ENCODE measurements around the gene NOL4. TPM values are rescaled to one million over a fixed set of nuclear protein-coding genes. Genes with fewer than 3 reads are reported as not detected.

The NOL4 gene
- total RNA-seq, 1 donor from 2014 or later, result not detected

DNA sequence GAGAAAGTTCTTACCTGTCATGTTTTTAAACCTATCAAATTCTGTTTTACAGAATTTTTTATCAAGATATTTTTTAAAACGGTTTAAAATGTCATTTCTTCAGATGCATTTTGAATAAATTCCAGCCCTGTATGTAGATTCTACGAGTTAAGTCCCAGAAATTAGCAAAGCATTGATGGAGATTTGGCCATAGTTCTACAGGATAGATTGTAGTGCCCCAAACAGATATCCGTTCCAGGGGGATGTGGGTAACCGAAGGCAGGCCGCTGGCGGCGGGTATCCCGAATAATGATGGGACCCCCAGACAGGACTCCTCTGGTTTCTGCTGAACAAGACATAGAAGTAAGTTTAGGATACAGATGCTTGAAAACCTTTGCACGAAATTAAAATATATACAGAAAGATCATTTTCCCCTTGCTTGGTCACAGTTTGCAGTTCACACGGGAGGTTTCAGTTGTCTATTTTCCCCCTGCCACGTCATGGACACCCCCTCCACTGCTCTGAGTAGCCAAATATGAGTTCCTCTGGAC, 755 bp downstream of the NOL4 start:
- Histone ChIP-seq H3K27me3 (ENCODE audit: control insufficient read depth in 3 of 3, insufficient read depth in 3 of 3, low read length in 3 of 3) (peaks cover 34 to 42% (median 34%) of the 10 kb centered on the region in 3 donors), H3K9ac (ENCODE audit: low read depth in 1 of 3, low read length in 3 of 3) (no peak overlapping the region), H3K9me3 (ENCODE audit: control insufficient read depth in 3 of 3, low read length in 3 of 3) (no peaks in the 10 kb centered on the region), H3K27ac (ENCODE audit: low read depth, low read length) (no peak overlapping the region), H3K4me1 (ENCODE audit: control insufficient read depth in 3 of 3, insufficient read depth in 3 of 3, low read length in 3 of 3) (peaks cover 22 to 30% (median 28%) of the 10 kb centered on the region in 3 donors), H3K36me3 (ENCODE audit: control insufficient read depth in 3 of 3, insufficient read depth in 3 of 3, low read length in 3 of 3) (no peaks in the 10 kb centered on the region), H3K4me3 (ENCODE audit: low read length in 3 of 3) (peak overlapping the region; percentile 59 to 80 (median 70))

DNA sequence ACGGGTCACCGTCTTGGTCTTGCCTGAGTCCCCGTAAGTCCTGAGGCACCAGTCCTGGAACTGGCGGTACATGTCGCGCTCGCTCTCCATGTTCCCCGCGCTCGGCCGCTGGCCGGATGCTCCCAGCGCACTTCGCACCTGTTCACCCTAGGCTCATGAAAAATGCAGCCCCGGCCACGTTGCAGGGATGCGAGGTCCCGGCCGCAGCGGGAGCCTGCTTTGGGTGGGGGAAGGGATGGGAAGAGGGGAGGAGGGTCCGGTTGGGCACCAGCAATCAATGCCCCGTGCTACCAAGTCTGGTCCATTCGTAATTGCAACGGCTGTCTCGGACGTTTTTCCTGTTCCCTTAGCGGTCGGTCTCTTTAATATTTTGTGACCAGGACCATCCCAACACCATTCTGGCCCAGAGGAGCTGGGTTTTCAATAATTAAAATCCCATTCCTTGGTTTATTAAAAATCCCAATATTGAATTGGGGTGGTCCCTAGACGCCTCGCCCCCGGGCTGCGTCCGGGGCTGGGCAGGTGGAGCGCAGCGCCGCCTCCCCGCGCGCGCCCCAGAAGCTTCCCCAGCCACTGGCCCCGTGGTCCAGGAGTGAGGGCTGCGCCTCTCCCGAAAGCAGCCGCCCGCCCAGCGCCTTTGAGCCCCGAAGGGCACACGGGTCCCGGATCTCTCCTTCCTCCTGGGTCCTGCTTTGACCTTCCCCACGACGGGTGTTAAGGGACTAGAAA, 1.4 kb downstream of the NOL4 start:
- Histone ChIP-seq H3K9ac (ENCODE audit: low read depth in 1 of 3, low read length in 3 of 3) (no peak overlapping the region), H3K36me3 (ENCODE audit: control insufficient read depth in 3 of 3, insufficient read depth in 3 of 3, low read length in 3 of 3) (no peaks in the 10 kb centered on the region), H3K4me1 (ENCODE audit: control insufficient read depth in 3 of 3, insufficient read depth in 3 of 3, low read length in 3 of 3) (peaks cover 22 to 30% (median 28%) of the 10 kb centered on the region in 3 donors), H3K27ac (ENCODE audit: low read depth, low read length) (no peak overlapping the region), H3K27me3 (ENCODE audit: control insufficient read depth in 3 of 3, insufficient read depth in 3 of 3, low read length in 3 of 3) (peaks cover 34 to 42% (median 34%) of the 10 kb centered on the region in 3 donors), H3K4me3 (ENCODE audit: low read length in 3 of 3) (peak overlapping the region; percentile 40 to 70 (median 68)), H3K9me3 (ENCODE audit: control insufficient read depth in 3 of 3, low read length in 3 of 3) (no peaks in the 10 kb centered on the region)

DNA sequence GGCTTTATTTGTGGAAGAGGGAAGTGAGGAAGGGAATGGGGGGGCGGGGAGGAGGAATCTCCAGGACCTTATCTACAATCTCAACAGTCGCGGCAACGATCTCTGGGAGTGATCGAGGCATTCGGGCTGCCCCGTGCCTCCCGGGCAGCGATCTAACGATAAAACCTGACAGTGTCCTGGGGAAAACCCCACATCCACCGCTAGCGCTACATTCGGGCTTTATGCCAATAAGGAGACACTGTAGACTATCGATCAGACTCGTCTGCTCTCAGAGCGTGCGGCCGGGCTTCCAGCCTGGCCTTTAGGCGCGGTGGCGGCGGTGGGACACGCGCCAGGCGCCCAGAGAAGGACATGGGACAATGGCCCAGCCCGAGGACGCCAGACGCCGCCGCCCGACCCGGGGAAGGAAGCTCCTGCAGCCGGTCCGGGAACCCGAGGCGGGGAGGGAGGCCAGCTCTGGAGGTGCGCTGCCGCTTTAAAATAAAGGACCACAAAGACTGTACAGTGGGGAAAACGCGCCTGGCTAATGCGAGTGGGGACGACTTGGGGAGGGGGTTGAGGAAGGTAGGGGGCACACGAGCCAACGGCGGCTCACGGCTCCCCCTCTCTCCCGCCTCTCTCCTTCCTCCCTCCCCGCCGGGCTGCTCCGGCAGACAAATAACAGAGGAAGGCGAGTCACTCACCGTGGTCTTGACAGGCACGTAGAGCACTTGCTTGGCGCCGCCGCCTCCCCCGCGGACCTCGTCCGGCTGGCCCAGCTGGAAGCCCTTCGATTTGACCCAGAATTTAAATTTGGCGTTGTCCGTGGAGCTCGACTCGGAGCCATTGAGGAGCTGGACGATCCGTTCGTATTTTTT, 2.2 kb downstream of the NOL4 start:
- H3K36me3 ChIP-seq (ENCODE audit: control insufficient read depth in 3 of 3, insufficient read depth in 3 of 3, low read length in 3 of 3), result no peaks in the 10 kb centered on the region
- no peaks in the 10 kb centered on the region for H3K9me3 ChIP-seq (ENCODE audit: control insufficient read depth in 3 of 3, low read length in 3 of 3)
- H3K4me3 ChIP-seq (ENCODE audit: low read length in 3 of 3), result peak overlapping the region; percentile 40 to 70 (median 68)
- peak overlapping the region in 2 of 3 donors; percentile 50 to 51 for H3K9ac ChIP-seq (ENCODE audit: low read depth in 1 of 3, low read length in 3 of 3)
- H3K27me3 ChIP-seq (ENCODE audit: control insufficient read depth in 3 of 3, insufficient read depth in 3 of 3, low read length in 3 of 3), result peaks cover 34 to 40% (median 34%) of the 10 kb centered on the region in 3 donors
- peaks cover 22 to 30% (median 28%) of the 10 kb centered on the region in 3 donors for H3K4me1 ChIP-seq (ENCODE audit: control insufficient read depth in 3 of 3, insufficient read depth in 3 of 3, low read length in 3 of 3)
- no peak overlapping the region for H3K27ac ChIP-seq (ENCODE audit: low read depth, low read length)

DNA sequence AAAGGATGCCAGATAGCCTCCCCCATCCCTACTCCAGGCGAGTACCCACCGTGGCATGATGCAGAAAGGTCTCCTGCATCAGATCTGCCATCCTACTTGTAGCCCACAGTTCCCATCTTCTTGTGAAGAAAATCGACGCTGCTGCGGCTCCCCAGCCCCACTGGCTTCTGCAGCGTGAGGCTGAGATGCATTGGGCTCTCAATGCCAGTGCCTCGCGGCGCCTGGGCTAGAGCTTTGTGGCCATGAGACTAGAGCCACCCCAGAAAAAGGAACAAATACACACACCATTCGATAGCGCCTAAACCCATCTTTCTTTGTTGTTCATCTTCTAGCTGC, 2.8 kb downstream of the NOL4 start:
- peak overlapping the region; percentile 40 to 70 (median 68) for H3K4me3 ChIP-seq (ENCODE audit: low read length in 3 of 3)
- no peaks in the 10 kb centered on the region for H3K9me3 ChIP-seq (ENCODE audit: control insufficient read depth in 3 of 3, low read length in 3 of 3)
- H3K4me1 ChIP-seq (ENCODE audit: control insufficient read depth in 3 of 3, insufficient read depth in 3 of 3, low read length in 3 of 3), result peaks cover 22 to 30% (median 28%) of the 10 kb centered on the region in 3 donors
- H3K27me3 ChIP-seq (ENCODE audit: control insufficient read depth in 3 of 3, insufficient read depth in 3 of 3, low read length in 3 of 3), result peaks cover 32 to 40% (median 34%) of the 10 kb centered on the region in 3 donors
- no peak overlapping the region for H3K9ac ChIP-seq (ENCODE audit: low read depth in 1 of 3, low read length in 3 of 3)
- no peak overlapping the region for H3K27ac ChIP-seq (ENCODE audit: low read depth, low read length)
- no peaks in the 10 kb centered on the region for H3K36me3 ChIP-seq (ENCODE audit: control insufficient read depth in 3 of 3, insufficient read depth in 3 of 3, low read length in 3 of 3)

DNA sequence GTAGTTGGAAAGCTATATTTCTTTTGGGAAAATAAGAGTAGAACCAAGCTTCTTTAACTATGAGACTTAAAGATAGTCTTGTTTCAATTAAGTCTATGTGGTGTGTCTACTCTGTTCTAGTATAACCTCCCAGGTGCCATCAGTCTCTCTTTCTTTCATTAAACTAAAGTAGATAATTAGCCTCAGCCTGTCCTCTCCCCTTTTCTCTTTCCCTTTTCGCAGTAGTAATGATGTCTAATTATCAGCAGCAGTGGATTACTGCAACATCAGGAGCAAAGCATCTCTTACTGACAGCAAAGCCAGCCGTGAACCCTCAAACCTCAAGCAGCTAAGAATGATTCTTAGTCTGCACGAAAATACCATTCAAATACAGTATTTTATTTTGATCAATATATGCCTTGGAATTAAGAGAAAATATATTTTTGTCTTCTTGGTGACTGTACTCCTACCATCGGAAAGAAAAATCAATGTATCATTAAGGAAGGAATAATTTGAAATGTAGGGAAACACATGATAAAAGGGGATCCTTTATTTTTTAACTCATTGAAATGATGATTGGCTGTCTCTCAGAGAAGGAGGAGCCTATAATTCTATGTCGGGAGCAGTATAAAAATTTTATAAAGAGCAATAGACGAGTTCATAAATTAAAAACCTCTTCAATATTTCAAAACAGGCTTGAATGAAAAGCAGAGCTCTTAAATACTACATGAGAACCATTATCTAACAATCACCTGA, 4.5 kb downstream of the NOL4 start:
- no peaks in the 10 kb centered on the region for H3K9me3 ChIP-seq (ENCODE audit: control insufficient read depth in 3 of 3, low read length in 3 of 3)
- no peak overlapping the region for H3K9ac ChIP-seq (ENCODE audit: low read depth in 1 of 3, low read length in 3 of 3)
- peaks cover 31 to 34% (median 33%) of the 10 kb centered on the region in 3 donors for H3K27me3 ChIP-seq (ENCODE audit: control insufficient read depth in 3 of 3, insufficient read depth in 3 of 3, low read length in 3 of 3)
- H3K36me3 ChIP-seq (ENCODE audit: control insufficient read depth in 3 of 3, insufficient read depth in 3 of 3, low read length in 3 of 3), result no peaks in the 10 kb centered on the region
- peaks cover 22 to 30% (median 28%) of the 10 kb centered on the region in 3 donors for H3K4me1 ChIP-seq (ENCODE audit: control insufficient read depth in 3 of 3, insufficient read depth in 3 of 3, low read length in 3 of 3)
- H3K27ac ChIP-seq (ENCODE audit: low read depth, low read length), result no peak overlapping the region
- no peak overlapping the region for H3K4me3 ChIP-seq (ENCODE audit: low read length in 3 of 3)

DNA sequence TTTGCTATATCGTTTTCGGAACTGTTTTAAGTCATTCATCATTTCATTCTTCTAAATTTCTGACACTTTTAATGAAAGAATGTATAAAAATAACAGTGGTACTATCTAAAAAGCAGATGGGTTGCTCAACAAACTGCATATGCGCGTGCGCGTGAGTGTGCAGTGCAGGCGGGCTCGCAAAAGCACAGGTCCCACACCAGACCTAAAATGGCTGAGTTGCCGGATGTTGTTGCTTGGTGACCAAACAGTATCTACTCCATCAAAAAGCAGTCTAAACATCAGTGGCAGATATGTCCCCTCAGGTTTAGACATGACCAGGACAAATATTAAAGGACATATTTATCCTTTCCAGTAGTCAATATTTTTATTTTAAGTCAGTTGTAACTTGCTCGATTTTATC, 5.1 kb downstream of the NOL4 start:
- peaks cover 28 to 30% (median 29%) of the 10 kb centered on the region in 3 donors for H3K27me3 ChIP-seq (ENCODE audit: control insufficient read depth in 3 of 3, insufficient read depth in 3 of 3, low read length in 3 of 3)
- H3K36me3 ChIP-seq (ENCODE audit: control insufficient read depth in 3 of 3, insufficient read depth in 3 of 3, low read length in 3 of 3), result no peaks in the 10 kb centered on the region

DNA sequence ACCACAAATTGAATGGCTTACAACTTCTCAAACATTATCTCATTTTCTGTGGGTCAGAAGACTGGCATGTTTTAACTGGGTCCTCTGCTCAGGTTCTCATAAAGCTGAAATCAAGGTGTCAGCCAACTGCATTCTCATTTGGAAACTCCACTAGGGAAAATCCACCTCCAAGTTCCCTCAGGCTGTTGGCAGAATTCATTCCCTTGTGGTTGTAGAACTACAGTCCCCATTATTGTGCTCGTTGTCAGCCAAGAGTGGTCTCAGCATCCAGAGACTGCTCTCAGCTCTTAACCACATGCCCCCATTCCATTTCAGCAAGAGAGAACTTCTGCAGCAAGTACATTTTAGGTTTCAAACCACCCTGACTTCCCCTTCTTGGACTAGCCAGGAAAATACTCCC, 12.2 kb downstream of the NOL4 start:
- no peaks in the 10 kb centered on the region for H3K36me3 ChIP-seq (ENCODE audit: control insufficient read depth in 3 of 3, insufficient read depth in 3 of 3, low read length in 3 of 3)
- no peaks in the 10 kb centered on the region for H3K27me3 ChIP-seq (ENCODE audit: control insufficient read depth in 3 of 3, insufficient read depth in 3 of 3, low read length in 3 of 3)
- no peak overlapping the region for H3K4me3 ChIP-seq (ENCODE audit: low read length in 3 of 3)

More for the DNA sequence above, 5.1 kb downstream of the NOL4 start:
- H3K9me3 ChIP-seq (ENCODE audit: control insufficient read depth in 3 of 3, low read length in 3 of 3), result no peaks in the 10 kb centered on the region
- no peak overlapping the region for H3K9ac ChIP-seq (ENCODE audit: low read depth in 1 of 3, low read length in 3 of 3)
- peaks cover 20 to 30% (median 28%) of the 10 kb centered on the region in 3 donors for H3K4me1 ChIP-seq (ENCODE audit: control insufficient read depth in 3 of 3, insufficient read depth in 3 of 3, low read length in 3 of 3)
- H3K27ac ChIP-seq (ENCODE audit: low read depth, low read length), result no peak overlapping the region
- H3K4me3 ChIP-seq (ENCODE audit: low read length in 3 of 3), result no peak overlapping the region

DNA sequence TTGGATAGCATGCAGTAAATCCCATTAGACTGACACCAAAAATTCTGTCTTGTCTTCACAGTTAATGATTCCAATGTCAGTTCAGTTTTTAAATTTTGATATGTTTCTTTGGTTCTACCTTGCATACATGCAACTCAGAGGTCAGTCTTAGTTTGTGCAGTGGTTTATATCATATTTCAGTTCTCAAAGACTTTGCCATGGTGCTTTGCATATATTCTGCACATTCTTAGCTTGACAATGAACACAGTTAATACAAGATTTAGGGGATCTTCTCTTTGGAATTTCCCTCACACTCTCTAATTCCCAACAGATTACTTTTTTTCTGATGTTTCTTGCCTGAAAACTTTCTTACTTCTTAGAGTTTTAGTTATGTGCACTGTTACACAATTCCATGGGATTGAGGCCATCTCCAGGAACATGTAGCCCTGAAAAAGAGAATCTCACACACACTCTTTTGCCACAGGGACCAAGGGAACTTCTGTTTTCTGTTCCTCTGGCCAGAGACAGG, 17.3 kb downstream of the NOL4 start:
- Histone ChIP-seq H3K27me3 (ENCODE audit: control insufficient read depth in 3 of 3, insufficient read depth in 3 of 3, low read length in 3 of 3) (no peaks in the 10 kb centered on the region), H3K36me3 (ENCODE audit: control insufficient read depth in 3 of 3, insufficient read depth in 3 of 3, low read length in 3 of 3) (no peaks in the 10 kb centered on the region), H3K9me3 (ENCODE audit: control insufficient read depth in 3 of 3, low read length in 3 of 3) (peaks cover 0 to 4% (median 0%) of the 10 kb centered on the region in 3 donors), H3K4me3 (ENCODE audit: low read length in 3 of 3) (no peak overlapping the region), H3K4me1 (ENCODE audit: control insufficient read depth in 3 of 3, insufficient read depth in 3 of 3, low read length in 3 of 3) (no peaks in the 10 kb centered on the region), H3K9ac (ENCODE audit: low read depth in 1 of 3, low read length in 3 of 3) (no peak overlapping the region), H3K27ac (ENCODE audit: low read depth, low read length) (no peak overlapping the region)

More for the DNA sequence above, 12.2 kb downstream of the NOL4 start:
- no peak overlapping the region for H3K9ac ChIP-seq (ENCODE audit: low read depth in 1 of 3, low read length in 3 of 3)
- H3K4me1 ChIP-seq (ENCODE audit: control insufficient read depth in 3 of 3, insufficient read depth in 3 of 3, low read length in 3 of 3), result no peaks in the 10 kb centered on the region
- peaks cover 0 to 4% (median 0%) of the 10 kb centered on the region in 3 donors for H3K9me3 ChIP-seq (ENCODE audit: control insufficient read depth in 3 of 3, low read length in 3 of 3)
- no peak overlapping the region for H3K27ac ChIP-seq (ENCODE audit: low read depth, low read length)

DNA sequence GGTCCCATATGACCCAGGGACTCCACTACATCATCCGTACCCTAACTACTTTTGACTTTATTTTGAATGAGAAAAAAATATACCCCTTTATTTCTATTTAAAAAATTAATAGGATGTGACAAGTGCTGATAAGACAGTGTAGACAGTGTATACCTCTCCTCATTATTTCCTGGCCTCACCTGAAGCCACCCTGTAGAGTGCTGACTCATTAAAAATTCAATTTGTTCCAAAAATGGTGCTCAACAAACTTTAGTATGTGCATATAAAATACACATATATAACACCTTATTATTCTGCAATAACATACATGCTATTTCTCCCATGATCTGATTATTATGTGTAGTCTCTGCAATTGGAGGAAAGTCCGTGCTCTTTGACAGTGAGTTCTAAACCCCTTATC, 20.8 kb downstream of the NOL4 start:
- no peak overlapping the region for H3K9ac ChIP-seq (ENCODE audit: low read depth in 1 of 3, low read length in 3 of 3)
- H3K4me1 ChIP-seq (ENCODE audit: control insufficient read depth in 3 of 3, insufficient read depth in 3 of 3, low read length in 3 of 3), result no peaks in the 10 kb centered on the region
- H3K4me3 ChIP-seq (ENCODE audit: low read length in 3 of 3), result no peak overlapping the region
- no peaks in the 10 kb centered on the region for H3K27me3 ChIP-seq (ENCODE audit: control insufficient read depth in 3 of 3, insufficient read depth in 3 of 3, low read length in 3 of 3)
- H3K27ac ChIP-seq (ENCODE audit: low read depth, low read length), result no peak overlapping the region
- no peaks in the 10 kb centered on the region for H3K36me3 ChIP-seq (ENCODE audit: control insufficient read depth in 3 of 3, insufficient read depth in 3 of 3, low read length in 3 of 3)
- peaks cover 0 to 4% (median 0%) of the 10 kb centered on the region in 3 donors for H3K9me3 ChIP-seq (ENCODE audit: control insufficient read depth in 3 of 3, low read length in 3 of 3)

Data from skeletal muscle tissue (tissue), 4 donors.